OCI-LY7 (cell line): ENCODE results near the gene GSN. TPM values are rescaled to one million over a fixed set of nuclear protein-coding genes. Genes with fewer than 3 reads are reported as not detected.

Experiments
- BruUV-seq: library from RNA; stranded (reverse); fragments of 400-500 nt; replicated peaks from 2 replicates; lab custom pipeline; 2021; lab: Mats Ljungman, UMichigan
- CTCF ChIA-PET: fragments of 300-600 bp; sonication (Branson Sonifier 250); formaldehyde crosslinking; loops from one replicate; lab custom pipeline; 2022; ENCODE audit warnings: antibody characterized with exemption; ENCODE audit not compliant: unreplicated experiment; lab: Charles Lee
- POLR2A ChIA-PET: fragments of 300-600 bp; sonication (Branson Sonifier 250); formaldehyde crosslinking; loops from one replicate; lab custom pipeline; 2022; ENCODE audit warnings: antibody characterized with exemption; lab: Charles Lee
- DNase-seq: peaks from one replicate; pipeline ENCODE4 v3.0.0-alpha.2; 2015; ENCODE audit warnings: low spot score
- H2AFZ ChIP-seq: fragments of 200-600 bp; sonication (generic), shearing (Covaris generic); 2 replicates; pipeline ENCODE4 v1.6.1; 2014; ENCODE audit warnings: mild to moderate bottlenecking, antibody characterized with exemption, low read length, moderate library complexity
- H3K27ac ChIP-seq: fragments of 200-600 bp; sonication (generic); 2 replicates; pipeline ENCODE4 v1.5.1; 2014; ENCODE audit warnings: mixed run types, low read depth, mild to moderate bottlenecking, moderate library complexity, low read length, inconsistent platforms; ENCODE audit not compliant: poor library complexity, severe bottlenecking
- H3K36me3 ChIP-seq: fragments of 200-600 bp; sonication (generic); 2 replicates; pipeline ENCODE4 v1.6.1; 2014; ENCODE audit warnings: mild to moderate bottlenecking, antibody characterized with exemption, low read length, moderate library complexity, mixed read lengths; ENCODE audit not compliant: insufficient read depth
- H3K4me1 ChIP-seq: fragments of 200-600 bp; sonication (generic); 2 replicates; pipeline ENCODE4 v1.5.1; 2014; ENCODE audit warnings: mild to moderate bottlenecking, low read length; ENCODE audit not compliant: insufficient read depth, poor library complexity, severe bottlenecking
- H3K4me2 ChIP-seq: fragments of 200-600 bp; sonication (generic); 2 replicates; pipeline ENCODE4 v1.6.1; 2014; ENCODE audit warnings: mild to moderate bottlenecking, low read length
- H3K4me3 ChIP-seq: fragments of 200-600 bp; sonication (generic); 2 replicates; pipeline ENCODE4 v1.5.1; 2014; ENCODE audit warnings: mild to moderate bottlenecking, low read depth, low read length; ENCODE audit not compliant: poor library complexity, severe bottlenecking
- H3K79me2 ChIP-seq: fragments of 200-600 bp; sonication (generic); 2 replicates; pipeline ENCODE4 v1.6.1; 2016; ENCODE audit warnings: low read depth, mild to moderate bottlenecking, low read length, moderate library complexity, mixed read lengths; ENCODE audit not compliant: insufficient read depth
- H3K9me2 ChIP-seq: fragments of 200-600 bp; sonication (generic); 2 replicates; pipeline ENCODE4 v1.6.1; 2016; ENCODE audit warnings: mild to moderate bottlenecking, low read length, mixed read lengths; ENCODE audit not compliant: insufficient read depth
- H3K9me3 ChIP-seq: fragments of 200-600 bp; sonication (generic); 2 replicates; pipeline ENCODE4 v1.6.1; 2014; ENCODE audit warnings: mild to moderate bottlenecking, mixed run types, low read length, mixed read lengths
- H4K20me1 ChIP-seq: fragments of 200-600 bp; sonication (generic); 2 replicates; pipeline ENCODE4 v1.6.1; 2014; ENCODE audit warnings: mild to moderate bottlenecking, antibody characterized with exemption, low read length, moderate library complexity, mixed read lengths; ENCODE audit not compliant: insufficient read depth
- EZH2phosphoT487 ChIP-seq: fragments of 200-600 bp; sonication (generic); IDR thresholded peaks from 2 replicates; pipeline ENCODE4 v1.6.1; 2018; ENCODE audit warnings: low read depth, borderline replicate concordance, mild to moderate bottlenecking, mixed run types, antibody characterized with exemption, low read length, moderate library complexity, mixed read lengths
- intact Hi-C: fragments of 100-400 bp; cut with micrococcal nuclease; formaldehyde crosslinking; loops from one replicate; pipeline ENCODE4 v1.10.0; 2022; ENCODE audit not compliant: unreplicated experiment
- total RNA-seq, 2 experiments: library from RNA; depleted of rRNA in 1 of 2; stranded (reverse); fragments of >200 nt in 1 of 2; shearing (Covaris generic) in 1 of 2; gene quantifications; 2 replicates each; pipeline ENCODE4 v1.2.3, GENCODE V29; 2014 to 2022
- TF ChIP-seq, protein P1 (sequence below): fragments of 200-600 bp; sonication (generic); conservative IDR thresholded peaks from 2 replicates; pipeline ENCODE4 v1.5.1; 2014; ENCODE audit warnings: mild to moderate bottlenecking, antibody characterized with exemption, low read length, moderate library complexity, mixed read lengths

GSN gene
- total RNA-seq, 2 experiments from 2014 or later = 13.4 to 16.3 TPM

GRCh38 chr9:121368138-121368522 is 100.2 kb downstream of the GSN start:
- Histone ChIP-seq H3K4me1 (peaks cover 15% of the 10 kb centered on the region), H3K4me3 (no peak overlapping the region), H2AFZ (no peak overlapping the region), H3K36me3 (no peaks in the 10 kb centered on the region), H4K20me1 (no peaks in the 10 kb centered on the region), H3K4me2 (no peak overlapping the region; the same call in 1 of the 2 replicates), H3K9me2 (no peaks in the 10 kb centered on the region), H3K9me3 (no peaks in the 10 kb centered on the region), H3K79me2 (no peaks in the 10 kb centered on the region), H3K27ac (no peak overlapping the region)
- TSS peak; percentile 41 for BruUV-seq
- DNase-seq = no peak
- TF ChIP-seq EZH2phosphoT487 = no peak
- TF ChIP-seq, protein P1, sequence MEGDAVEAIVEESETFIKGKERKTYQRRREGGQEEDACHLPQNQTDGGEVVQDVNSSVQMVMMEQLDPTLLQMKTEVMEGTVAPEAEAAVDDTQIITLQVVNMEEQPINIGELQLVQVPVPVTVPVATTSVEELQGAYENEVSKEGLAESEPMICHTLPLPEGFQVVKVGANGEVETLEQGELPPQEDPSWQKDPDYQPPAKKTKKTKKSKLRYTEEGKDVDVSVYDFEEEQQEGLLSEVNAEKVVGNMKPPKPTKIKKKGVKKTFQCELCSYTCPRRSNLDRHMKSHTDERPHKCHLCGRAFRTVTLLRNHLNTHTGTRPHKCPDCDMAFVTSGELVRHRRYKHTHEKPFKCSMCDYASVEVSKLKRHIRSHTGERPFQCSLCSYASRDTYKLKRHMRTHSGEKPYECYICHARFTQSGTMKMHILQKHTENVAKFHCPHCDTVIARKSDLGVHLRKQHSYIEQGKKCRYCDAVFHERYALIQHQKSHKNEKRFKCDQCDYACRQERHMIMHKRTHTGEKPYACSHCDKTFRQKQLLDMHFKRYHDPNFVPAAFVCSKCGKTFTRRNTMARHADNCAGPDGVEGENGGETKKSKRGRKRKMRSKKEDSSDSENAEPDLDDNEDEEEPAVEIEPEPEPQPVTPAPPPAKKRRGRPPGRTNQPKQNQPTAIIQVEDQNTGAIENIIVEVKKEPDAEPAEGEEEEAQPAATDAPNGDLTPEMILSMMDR = no peak
- POLR2A ChIA-PET = interaction anchor here (0.7 kb wide), 1 partner anchor 654 kb away, joined by 3 read pairs; the partner anchor contains the start of gene MEGF9
- CTCF ChIA-PET = no interaction called here
- intact Hi-C loops = no loop called here

DNA sequence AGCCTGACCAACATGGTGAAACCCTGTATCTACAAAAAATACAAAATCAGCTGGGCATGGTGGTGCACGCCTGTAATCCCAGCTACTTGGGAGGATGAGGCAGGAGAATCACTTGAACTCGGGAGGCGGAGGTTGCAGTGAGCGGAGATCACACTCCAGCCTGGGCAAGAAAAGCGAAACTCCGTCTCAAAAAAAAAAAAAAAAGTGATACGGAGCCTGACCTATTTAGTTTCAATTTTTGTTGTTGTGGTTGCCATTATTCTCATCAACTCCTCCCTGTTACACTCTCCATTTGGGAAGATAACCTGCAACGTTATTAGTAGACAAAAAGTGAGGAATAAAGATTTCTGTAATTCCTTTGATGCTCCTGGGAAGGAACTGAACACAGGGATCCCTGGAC is 100.8 kb downstream of the GSN start:
- ChIA-PET POLR2A (interaction anchor here (0.5 to 0.7 kb wide), 2 partner anchors 11 to 654 kb away, joined by 3 read pairs; partner anchors contain the start of gene MEGF9), CTCF (no interaction called here)
- Histone ChIP-seq H3K27ac (no peak overlapping the region), H3K4me1 (peaks cover 15% of the 10 kb centered on the region), H3K9me3 (no peaks in the 10 kb centered on the region), H3K79me2 (no peaks in the 10 kb centered on the region), H3K36me3 (no peaks in the 10 kb centered on the region), H4K20me1 (no peaks in the 10 kb centered on the region), H3K4me3 (no peak overlapping the region), H3K9me2 (no peaks in the 10 kb centered on the region), H3K4me2 (peak overlapping the region; percentile 87; the same call in 1 of the 2 replicates), H2AFZ (no peak overlapping the region)
- intact Hi-C loops = no loop called here
- no peak for DNase-seq
- TF ChIP-seq, protein P1 = no peak
- TF ChIP-seq EZH2phosphoT487 = no peak
- no TSS peak for BruUV-seq

- intact Hi-C loops = no loop called here
- Histone ChIP-seq H3K9me3 (no peaks in the 10 kb centered on the region), H3K36me3 (no peaks in the 10 kb centered on the region), H3K4me3 (peak within 1 kb of the TSS; percentile 83), H2AFZ (peak within 1 kb of the TSS; percentile 93), H4K20me1 (no peaks in the 10 kb centered on the region), H3K27ac (no peak within 1 kb of the TSS), H3K9me2 (no peaks in the 10 kb centered on the region), H3K4me1 (peaks cover 15% of the 10 kb centered on the region), H3K4me2 (peak within 1 kb of the TSS; percentile 87), H3K79me2 (no peaks in the 10 kb centered on the region)
- TF ChIP-seq, protein P1 = no peak
- no peak for TF ChIP-seq EZH2phosphoT487
- no TSS peak for BruUV-seq
- ChIA-PET CTCF (no interaction called here), POLR2A (interaction anchor here (0.5 kb wide), 1 partner anchor 12 kb away, joined by 3 read pairs; no protein-coding TSS in a partner anchor)
- DNase-seq = no peak
Measured at GRCh38 chr9:121369595-121370265, 101.8 kb downstream of the GSN start, which contains the start of gene STOM. Gene STOM (minus strand): TSS chr9:121370250. CDS start chr9:121370187, 63 bp downstream.
